ENCODE results near the gene BMS1.
"Not testable (repeated sequence)": the region's sequence is repeated elsewhere in the genome, so short reads cannot be mapped to it uniquely, and the experiment has no call there.

BMS1 gene

DNA sequence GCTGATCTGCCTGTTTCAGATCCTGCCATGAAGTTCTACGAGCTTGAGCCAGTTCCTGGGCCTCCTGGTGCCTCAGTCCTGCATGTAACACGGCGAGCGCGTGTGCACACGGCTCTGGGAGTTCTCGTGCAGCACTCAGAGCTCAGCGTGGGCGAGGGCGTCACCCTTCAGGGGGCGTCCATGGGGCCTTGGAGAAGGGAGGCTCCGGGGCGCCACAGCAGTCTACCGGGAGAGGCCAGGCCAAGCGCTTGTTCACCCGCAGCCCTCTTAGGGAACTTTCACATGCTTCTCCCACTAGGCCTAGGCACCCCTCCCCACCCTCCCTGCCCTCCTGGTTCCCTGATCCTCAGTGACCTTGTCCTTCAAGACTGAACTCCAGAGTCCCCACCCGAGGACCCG lies 83.1 kb downstream of the BMS1 start:
- DNase-seq (ENCODE audit: low read depth), result no peak

DNA sequence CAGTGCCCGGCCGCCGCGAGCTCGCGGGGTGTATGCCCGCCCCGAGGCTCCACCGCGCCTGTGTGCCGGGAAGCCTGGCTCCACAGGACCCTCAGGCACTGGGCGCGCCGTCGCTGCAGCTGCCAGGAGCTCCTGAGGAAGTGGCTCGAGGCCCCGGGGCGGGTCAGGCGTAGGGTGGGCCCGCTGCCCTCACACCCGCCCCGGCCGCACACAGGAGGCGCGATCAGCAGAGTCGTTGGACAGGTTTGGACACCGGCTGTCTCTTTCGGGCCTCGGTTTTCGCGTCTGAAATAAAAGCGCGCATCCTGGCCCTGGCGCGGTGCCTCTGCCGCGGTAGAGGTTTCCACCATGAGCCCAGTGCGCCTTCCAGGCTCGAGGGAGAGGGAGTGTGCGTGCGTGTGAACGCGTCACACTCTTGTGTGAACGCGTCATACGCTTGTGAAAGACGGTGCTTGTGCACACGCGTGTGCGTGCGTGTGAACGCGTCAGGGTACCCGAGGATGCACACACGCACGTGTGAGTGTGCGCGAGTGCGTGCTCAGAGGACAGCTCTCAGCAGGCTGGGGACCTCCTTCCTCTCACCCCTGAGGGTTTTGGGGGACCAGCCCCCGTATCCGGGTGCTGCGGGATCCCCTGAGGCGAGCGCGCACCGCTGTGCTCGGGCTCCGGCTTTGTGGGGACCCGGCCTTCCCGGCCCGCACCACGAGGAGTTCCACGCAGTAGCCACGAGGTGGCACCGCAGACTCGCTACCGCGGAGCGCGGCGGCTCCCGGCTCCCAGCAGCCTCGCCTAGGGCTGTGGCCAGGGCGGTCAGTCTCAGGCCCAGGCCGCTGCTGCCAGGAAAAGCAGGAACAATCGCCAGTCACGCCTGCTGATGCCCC lies 83.8 kb downstream of the BMS1 start:
- DNase-seq (ENCODE audit: low read depth), result peak; percentile 40

DNA sequence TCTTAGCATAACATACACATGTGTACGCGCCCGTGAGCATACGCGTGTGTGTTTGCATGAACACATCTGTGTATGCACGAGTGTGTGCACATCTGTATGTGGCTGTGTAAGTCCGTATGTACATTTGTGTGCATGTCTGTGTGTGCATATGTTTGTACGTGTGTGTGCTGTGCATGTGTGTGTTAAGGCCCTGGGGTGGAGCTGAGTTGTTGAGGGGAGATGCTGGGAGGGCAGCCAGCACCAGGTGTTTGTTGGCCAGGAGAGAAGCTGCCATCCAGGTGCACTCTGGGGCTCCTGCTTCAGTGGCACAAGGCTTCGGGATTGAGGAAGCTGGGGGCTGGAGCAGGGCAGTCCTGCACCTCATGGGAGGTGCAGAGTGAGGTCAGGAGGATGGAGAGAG lies 85.0 kb downstream of the BMS1 start:
- DNase-seq (ENCODE audit: low read depth), result no peak

DNA sequence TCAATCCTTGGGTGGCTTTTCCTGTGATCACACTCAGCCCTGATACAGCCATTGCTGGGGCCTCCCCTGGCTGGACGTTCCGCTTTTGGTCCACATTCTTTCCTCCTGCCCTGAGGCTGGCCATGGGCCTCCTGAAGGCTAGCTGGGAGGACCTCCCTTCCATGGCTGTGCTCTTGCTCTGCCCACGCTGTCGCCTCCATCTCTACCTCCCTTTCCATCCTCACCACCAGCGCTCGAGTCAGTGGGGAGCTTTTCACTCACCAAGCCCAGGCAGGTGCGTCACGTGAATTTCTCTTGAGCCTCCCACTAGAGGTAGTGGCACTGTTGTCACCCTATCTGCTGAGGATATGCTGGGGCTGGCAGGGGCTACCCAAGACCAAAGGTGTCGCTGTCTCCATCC lies 85.9 kb downstream of the BMS1 start:
- no peak for DNase-seq (ENCODE audit: low read depth)

DNA sequence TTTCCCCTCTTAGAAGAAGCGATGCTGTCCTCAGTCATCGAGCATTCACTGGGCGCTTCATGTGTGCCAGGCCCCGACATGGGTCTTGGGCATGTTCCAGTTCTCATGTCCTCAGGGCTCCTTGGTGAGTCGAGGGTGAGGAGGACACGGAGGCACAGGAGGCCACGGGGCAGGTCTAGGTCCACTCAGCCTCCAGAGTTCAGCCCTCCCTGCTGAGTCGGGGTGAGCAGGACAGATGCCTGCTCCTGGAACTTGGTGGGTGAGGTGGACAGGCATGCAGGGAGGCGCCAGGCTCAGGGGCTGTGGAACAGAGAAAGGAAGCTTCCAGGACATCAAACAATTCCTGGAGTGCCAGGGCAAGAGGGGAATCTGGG lies 87.4 kb downstream of the BMS1 start:
- no peak for DNase-seq (ENCODE audit: low read depth)

DNA sequence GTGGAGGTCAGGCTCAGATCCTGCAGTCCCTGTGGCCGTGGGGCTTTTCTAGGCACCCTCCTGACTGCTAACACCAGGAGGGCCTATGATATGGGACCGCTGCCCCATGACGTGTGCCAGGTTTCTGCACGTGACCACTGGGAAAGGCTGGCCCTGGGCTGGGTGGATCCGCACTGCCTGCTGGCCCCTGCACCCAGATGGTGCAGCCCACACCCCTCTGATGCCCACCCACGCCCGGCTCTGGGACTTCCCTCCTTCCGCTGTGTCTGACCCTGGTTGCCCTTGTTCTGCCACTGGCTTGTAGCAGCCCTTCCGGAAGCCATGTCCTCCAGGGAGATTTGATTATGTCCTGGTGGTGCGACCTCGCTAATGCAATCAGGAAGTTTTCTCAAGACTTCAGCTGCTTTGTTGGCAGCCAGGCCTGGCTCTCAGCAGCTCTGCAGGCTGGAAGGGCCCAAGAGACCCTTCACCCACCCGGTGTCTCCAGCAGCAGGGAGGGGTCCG lies 88.6 kb downstream of the BMS1 start:
- not testable (repeated sequence) for DNase-seq (ENCODE audit: low read depth)

DNA sequence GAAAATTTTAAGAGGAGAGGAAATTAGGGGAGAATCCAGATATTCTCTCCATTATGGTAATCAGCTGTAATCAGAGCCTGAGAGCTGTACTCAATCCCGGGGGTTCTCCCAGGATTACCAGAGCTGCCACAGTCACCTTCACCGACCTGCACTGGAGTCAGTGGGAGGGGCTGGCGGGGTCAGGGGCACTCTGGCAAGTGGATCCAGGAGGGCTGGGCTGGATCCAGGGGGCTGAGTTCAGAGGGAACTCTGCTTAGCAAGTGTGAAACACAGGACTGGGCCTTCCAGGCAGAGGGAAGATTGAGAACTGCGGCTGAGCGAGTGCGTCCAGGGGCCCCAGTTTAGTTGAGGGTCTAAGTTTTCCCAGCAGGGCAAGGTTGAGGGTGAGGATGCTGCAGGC lies 89.2 kb downstream of the BMS1 start:
- DNase-seq (ENCODE audit: low read depth), result no peak

DNA sequence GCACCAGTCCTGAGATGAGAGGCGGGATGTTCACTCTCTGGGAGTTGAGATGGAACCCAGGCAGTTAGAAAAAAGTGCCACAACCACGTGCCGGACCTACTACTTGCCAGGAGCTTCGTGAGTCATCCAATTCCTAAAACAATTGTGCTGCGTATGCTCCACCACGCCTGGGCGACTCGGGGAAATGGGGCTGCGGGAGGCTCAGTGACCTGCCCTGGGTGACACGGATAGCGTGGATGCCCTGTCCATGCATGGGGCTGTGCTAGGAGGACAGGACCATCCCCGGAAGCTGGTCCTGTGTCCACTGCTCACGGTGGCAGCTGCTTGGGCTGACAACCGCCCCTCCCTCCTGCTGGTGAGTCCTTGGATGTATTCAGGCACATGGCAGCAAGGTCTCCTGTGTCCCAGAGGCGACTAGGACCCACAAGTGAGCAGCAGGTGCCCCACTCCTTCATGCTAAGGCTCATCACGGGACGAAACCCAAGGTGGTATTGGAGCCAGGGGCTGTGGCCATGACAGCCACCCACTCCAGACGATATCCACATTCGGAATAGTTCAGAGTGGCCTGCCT lies 90.4 kb downstream of the BMS1 start:
- no peak for DNase-seq (ENCODE audit: low read depth)

DNA sequence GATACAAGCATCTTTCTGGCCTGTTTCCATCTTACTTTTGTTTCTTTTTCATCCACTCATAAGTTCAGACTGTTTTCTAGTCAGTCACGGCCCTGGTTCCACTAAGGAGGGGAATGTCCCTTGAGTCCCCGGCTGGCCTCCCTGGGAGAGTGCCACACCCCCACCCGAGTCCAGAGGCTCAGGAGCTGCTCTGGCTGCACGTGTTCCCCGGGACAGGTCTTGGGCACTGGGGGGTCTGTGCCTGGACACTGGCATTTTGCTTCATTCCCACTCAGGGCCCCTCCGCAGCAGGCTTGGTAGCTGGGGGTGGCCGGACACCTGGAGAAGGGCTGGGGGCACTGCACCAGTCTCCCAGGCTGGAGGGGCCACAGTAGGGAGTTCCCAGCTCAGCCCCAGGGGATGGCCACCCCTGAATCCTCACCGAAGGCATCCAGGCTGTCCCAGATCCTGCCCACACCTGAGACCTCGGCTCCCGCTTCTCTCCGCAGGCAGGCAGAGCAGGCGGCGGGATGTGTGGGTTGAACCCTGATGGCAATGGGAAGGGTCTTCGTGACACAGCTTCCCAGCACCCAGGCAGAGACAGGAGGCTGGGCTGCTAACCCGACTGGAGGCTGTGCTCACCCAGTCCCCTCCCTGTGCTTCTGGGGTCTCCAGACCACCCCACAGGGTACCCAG lies 92.3 kb downstream of the BMS1 start:
- DNase-seq (ENCODE audit: low read depth), result no peak

DNA sequence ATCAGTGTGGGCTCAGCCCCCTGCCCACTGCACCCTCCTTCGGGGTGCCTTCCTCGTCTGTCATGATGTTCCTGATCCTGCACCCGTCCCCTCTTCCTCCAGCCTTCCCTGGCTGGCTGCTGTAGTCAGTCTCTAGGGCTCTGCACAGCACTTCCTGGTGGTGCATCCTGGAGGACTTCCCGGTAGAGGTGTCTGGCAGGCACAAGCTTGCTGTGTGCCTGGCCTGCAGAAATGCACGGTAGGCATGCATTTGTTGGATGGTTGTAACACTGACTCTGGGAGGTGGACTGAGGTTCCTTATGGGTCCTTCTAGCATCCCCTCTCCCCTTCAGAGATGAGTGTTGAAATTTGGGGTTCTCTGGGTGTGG lies 92.8 kb downstream of the BMS1 start:
- DNase-seq (ENCODE audit: low read depth), result no peak

DNA sequence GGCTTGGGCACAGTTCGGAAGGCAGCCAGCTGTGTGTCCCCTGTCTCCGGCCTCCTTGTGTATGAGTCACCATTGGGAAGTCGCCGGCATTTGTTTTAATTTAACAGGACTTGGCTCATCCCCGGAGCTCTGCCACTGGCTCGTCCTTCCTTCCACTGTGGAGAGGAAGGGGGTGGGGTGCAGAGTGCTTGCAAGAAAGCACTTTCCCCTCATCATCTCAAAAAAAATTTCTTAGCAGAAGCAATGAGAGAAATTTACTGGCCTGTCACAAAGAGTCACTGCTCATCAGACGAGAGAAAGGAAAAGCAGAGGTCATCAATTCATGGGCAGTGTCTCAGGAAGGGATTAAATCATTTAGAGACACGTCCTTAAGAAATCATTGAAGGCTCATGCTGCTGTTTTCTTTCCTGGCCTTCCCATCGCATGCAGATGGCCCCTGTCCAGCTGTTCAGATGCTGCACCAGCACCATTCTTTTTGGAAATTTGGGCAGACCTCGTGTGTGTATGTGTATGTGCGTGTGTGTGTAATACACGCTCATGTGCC lies 93.3 kb downstream of the BMS1 start:
- DNase-seq (ENCODE audit: low read depth), result no peak

DNA sequence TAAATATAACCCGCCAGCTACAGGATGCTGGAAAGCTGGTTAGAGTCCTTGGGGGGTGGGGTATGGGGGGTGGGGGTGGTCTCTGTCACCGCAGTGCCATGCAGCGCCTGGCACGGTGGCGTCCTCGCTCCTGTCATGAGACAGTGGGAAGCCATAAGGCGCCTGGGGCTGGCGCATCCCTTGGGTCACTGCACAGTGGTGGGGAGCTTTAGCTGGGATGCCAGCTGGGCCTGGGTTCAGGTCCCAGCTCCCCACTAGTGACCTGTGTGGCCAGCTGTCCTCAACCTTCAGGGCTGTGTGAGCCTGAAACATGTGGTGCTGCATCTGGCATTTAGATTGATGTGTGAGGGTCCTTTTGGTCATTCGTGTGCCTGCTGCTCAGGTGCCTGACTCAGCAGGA lies 93.9 kb downstream of the BMS1 start:
- DNase-seq (ENCODE audit: low read depth), result no peak

DNA sequence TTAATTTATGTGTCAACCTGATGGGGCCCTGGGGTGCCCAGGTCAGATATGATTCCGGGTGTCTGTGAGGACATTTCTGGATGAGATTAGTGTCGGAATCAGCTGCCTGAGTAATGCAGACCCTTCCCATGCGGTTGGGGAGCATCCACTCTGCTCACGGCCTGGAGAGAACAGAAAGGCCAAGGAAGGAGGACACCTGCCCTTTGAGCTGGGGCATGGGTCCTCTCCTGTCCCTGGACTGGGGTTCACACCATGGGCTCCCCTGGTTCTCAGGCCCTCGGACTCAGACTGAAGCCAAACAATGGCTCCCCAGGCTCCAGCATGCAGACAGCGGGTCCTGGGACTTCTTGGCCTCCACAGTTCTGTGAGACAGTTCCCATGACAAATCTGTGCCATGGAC lies 94.3 kb downstream of the BMS1 start:
- no peak for DNase-seq (ENCODE audit: low read depth)

DNA sequence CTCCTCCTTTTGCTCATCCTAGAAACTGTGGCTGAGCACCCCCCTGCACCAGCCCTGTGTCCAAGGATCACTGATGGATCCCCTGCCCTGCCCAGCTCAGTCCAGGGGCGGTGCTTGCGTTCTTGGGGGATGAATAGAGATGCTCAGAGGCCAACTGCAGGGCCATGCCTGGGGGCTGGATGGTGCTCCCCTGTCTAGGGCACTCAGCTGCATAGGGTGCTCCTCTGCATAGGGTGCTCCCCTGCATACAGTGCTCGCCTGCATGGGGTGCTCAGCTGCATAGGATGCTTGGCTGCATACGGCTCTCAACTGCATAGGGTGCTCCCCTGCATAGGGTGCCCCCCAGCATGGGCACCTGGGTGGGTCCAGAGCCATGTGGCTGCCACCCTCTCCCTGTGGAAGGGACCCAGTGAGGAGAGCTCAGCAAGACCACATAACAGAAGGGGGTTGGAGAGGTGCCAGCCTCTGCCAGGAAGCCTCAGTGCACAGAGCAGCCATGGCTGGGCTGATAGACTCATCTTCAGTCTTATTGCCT lies 95.0 kb downstream of the BMS1 start:
- DNase-seq (ENCODE audit: low read depth), result no peak

DNA sequence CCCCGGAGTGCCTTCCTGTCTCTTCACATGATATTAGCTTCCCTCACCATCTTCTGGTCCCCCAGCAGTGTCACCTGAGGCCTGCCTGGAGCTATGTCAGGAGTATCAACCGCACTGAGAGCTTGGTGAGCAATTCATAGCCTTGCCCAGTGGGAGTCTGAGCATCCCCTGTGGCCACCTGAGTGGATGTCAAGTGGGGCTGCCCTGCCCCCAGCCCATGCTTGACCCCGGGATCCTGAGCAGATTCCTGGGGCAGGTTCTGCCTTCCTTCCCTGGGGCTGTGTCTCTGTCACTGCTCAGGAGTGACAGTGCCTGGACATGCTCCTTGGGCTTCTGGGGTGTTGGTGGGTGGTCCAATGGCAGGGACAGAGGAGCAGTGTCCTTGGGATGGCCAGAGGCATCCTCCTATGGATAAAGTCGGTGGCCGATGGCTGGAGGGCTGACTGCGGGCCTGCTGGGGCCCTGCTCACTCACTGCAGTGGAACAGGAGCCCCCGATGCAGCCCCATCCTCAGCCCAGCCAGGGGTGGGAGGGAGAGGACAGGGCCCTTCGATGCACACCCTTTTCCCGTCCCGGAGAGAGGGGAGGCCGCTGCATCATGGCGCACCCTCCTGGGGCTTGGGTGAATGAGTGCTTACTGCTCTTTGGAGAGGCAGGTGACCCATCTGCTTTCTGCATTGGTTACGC lies 95.7 kb downstream of the BMS1 start:
- no peak for DNase-seq (ENCODE audit: low read depth)

DNA sequence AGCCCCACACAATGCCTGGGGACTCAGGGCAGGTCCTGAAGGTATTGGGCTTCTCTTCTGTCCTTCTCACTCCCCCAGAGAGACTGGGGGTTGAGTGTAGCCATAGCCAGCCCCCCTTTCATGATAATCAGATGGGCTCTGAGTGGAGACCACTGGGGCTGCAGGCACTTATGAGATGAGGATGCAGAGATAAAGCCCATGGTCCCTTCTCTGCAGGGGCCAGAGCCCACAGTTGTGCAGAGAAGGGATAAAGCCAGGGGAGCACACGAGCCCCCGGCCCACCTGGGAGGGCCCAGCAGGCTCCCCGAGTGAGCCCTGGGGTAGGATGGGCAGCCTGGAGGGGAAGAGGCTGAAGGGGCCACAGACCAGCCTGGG lies 96.2 kb downstream of the BMS1 start:
- no peak for DNase-seq (ENCODE audit: low read depth)

DNA sequence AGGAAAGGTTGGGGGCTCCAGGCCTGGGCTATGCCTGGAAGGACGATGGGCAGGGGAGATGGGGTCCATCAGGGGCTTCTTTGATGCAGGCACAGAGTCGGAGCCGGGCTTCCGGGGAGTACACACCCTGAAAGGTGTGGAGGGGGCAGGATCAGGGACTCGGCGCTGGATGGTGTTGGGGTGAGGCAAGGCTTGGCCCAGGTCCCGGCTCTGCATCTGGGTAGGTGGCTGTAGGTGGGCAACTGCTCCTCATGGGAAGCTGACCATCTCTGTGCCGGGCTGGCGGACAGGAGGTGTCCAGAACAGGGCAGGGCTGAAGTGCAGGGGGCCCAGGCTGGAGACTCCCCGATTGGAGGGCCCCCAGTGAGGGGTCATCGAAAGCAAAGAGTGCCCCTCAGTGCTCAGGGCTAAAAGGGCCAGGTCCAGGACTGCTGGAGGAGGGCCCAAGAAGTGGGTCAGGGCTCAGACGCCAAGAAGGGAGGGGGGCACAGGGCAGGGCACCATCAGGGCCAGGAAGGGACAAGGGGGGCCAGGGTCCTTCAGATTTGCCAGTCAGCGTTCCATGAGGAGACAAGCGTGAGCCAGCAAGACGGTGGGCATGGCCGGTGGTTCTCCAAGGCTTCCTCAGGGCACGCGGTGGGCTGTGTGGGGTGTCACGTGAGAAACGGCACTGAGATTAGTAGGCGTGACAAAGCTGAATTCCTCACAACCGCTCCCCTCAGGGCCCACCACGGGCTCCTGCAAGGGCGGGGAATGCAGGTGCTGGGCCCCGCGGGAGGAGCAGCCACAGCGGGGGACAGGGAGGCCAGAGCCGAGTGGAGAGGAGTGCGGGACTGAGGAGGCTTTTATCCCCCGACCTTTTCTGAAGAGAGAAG lies 97.0 kb downstream of the BMS1 start:
- no peak for DNase-seq (ENCODE audit: low read depth)

DNA sequence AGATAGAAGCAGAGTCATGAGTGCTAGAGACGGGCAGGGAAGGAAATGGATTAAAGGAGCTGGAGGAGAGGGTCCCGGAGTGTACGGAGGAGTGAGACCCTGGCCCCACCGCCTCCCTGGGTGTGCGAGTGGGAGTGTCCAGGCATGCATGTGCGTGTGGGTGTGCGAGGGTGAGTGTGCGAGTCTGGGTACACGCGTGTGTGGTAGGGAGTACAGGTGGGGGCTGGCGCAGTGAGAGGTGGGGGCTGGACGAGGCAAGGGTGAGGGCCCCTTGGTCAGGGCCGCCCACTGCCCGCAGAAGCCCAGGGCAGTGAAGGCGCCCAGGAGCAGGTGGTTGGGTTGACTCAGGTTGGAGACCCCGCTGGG lies 97.6 kb downstream of the BMS1 start:
- no peak for DNase-seq (ENCODE audit: low read depth)

DNA sequence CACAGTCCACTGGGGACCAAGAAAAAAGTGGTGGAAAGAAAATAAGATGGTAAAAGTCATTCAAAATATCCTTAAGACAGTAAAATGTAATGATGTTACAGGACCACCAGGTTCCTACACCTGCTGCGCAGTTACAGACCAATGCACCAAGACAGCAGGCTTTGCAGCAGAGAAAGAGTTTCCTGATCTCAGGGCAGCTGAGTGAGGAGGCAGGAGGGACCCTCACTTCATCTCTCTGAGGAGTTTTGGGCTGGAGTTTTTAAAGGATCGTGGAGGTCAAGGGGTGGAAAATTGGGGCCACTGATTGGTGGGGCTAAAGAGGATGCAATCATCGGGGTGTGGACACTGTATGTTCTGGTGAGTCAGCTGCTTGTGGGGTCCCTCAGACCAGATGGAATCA lies 100.0 kb downstream of the BMS1 start:
- no peak for DNase-seq (ENCODE audit: low read depth)

All from stromal cell of bone marrow (primary cell).